Trophoblast cell (in vitro differentiated cells and primary cell): ENCODE results near the gene PRPF4.
A peak's percentile ranks its signal among the peaks of the same experiment; 100 is the strongest.

Experiments used
- DNase-seq, 2 donors: peaks; one replicate each; pipeline ENCODE4 v3.0.0-alpha.2; 2016
- H2AFZ ChIP-seq: 2 replicates; pipeline ENCODE4 v1.6.1; 2013; ENCODE audit warnings: low read length, moderate library complexity, mild to moderate bottlenecking; ENCODE audit not compliant: insufficient read depth, poor library complexity
- H2AK5ac ChIP-seq: 2 replicates; pipeline ENCODE4 v1.6.1; 2013; ENCODE audit warnings: mild to moderate bottlenecking, low read length
- H2BK120ac ChIP-seq: 2 replicates; pipeline ENCODE4 v1.6.1; 2013; ENCODE audit warnings: low read length, mild to moderate bottlenecking, moderate library complexity; ENCODE audit not compliant: insufficient read depth, poor library complexity
- H2BK12ac ChIP-seq: 2 replicates; pipeline ENCODE4 v1.6.1; 2013; ENCODE audit warnings: mild to moderate bottlenecking, low read length, moderate library complexity
- H2BK5ac ChIP-seq: 2 replicates; pipeline ENCODE4 v1.6.1; 2013; ENCODE audit warnings: low read length, low read depth, moderate library complexity, mild to moderate bottlenecking; ENCODE audit not compliant: poor library complexity
- H3K14ac ChIP-seq: 2 replicates; pipeline ENCODE4 v1.6.1; 2013; ENCODE audit warnings: mild to moderate bottlenecking, low read length
- H3K18ac ChIP-seq: 2 replicates; pipeline ENCODE4 v1.6.1; 2013; ENCODE audit warnings: mild to moderate bottlenecking, low read length
- H3K23ac ChIP-seq: 2 replicates; pipeline ENCODE4 v1.6.1; 2013; ENCODE audit warnings: low read length
- H3K27ac ChIP-seq: 2 replicates; pipeline ENCODE4 v1.5.1; 2013; ENCODE audit warnings: low read depth, mild to moderate bottlenecking, inconsistent platforms, low read length, moderate library complexity
- H3K27me3 ChIP-seq: 2 replicates; pipeline ENCODE4 v1.6.1; 2013; ENCODE audit warnings: inconsistent platforms, mild to moderate bottlenecking, low read length, moderate library complexity; ENCODE audit not compliant: insufficient read depth
- H3K36me3 ChIP-seq, 2 experiments: 1 replicate in 1 of 2; 2 replicates in 1 of 2; pipeline ENCODE4 v1.6.1; 2013; ENCODE audit warnings: low read length in 2 of 2, mild to moderate bottlenecking in 2 of 2, moderate library complexity in 1 of 2; ENCODE audit not compliant: insufficient read depth in 2 of 2, control insufficient read depth in 1 of 2
- H3K4ac ChIP-seq: 2 replicates; pipeline ENCODE4 v1.6.1; 2013; ENCODE audit warnings: low read depth, mild to moderate bottlenecking, low read length, moderate library complexity
- H3K4me1 ChIP-seq, 2 experiments: 1 replicate in 1 of 2; 2 replicates in 1 of 2; pipeline ENCODE4 v1.6.1; 2013; ENCODE audit warnings: low read length in 2 of 2, mild to moderate bottlenecking in 2 of 2, moderate library complexity in 1 of 2; ENCODE audit not compliant: insufficient read depth in 2 of 2, control insufficient read depth in 1 of 2
- H3K4me2 ChIP-seq: 2 replicates; pipeline ENCODE4 v1.6.1; 2013; ENCODE audit warnings: inconsistent platforms, mild to moderate bottlenecking, low read length, moderate library complexity
- H3K4me3 ChIP-seq: 2 replicates; pipeline ENCODE4 v1.5.1; 2013; ENCODE audit warnings: mild to moderate bottlenecking, low read depth, low read length, inconsistent platforms
- H3K79me1 ChIP-seq: one replicate; pipeline ENCODE4 v1.6.1; 2013; ENCODE audit warnings: low read length
- H3K79me2 ChIP-seq: 2 replicates; pipeline ENCODE4 v1.6.1; 2013; ENCODE audit warnings: low read length, mild to moderate bottlenecking; ENCODE audit not compliant: control insufficient read depth, insufficient read depth, poor library complexity
- H3K9ac ChIP-seq: 2 replicates; pipeline ENCODE4 v1.6.1; 2013; ENCODE audit warnings: mild to moderate bottlenecking, low read length
- H3K9me3 ChIP-seq: 2 replicates; pipeline ENCODE4 v1.6.1; 2013; ENCODE audit warnings: low read depth, mild to moderate bottlenecking, control low read depth, inconsistent platforms, low read length; ENCODE audit not compliant: insufficient read depth
- H4K12ac ChIP-seq: 2 replicates; pipeline ENCODE4 v1.6.1; 2013; ENCODE audit warnings: low read depth, mild to moderate bottlenecking, low read length, moderate library complexity
- H4K8ac ChIP-seq: 2 replicates; pipeline ENCODE4 v1.6.1; 2013; ENCODE audit warnings: low read depth, mild to moderate bottlenecking, low read length, moderate library complexity
- H4K91ac ChIP-seq: one replicate; pipeline ENCODE4 v1.6.1; 2013; ENCODE audit warnings: low read depth, mild to moderate bottlenecking, low read length, moderate library complexity
- WGBS: extraction: QIAGEN DNeasy Blood & Tissue Kit; methylation state at CpG from one replicate; pipeline ENCODE4 v1.1.7; 2013; ENCODE audit warnings: missing lambda C conversion rate; ENCODE audit not compliant: insufficient read length, insufficient coverage; ENCODE audit errors: extremely low coverage; 5-methylcytosine and 5-hydroxymethylcytosine counted together

PRPF4 gene

DNA sequence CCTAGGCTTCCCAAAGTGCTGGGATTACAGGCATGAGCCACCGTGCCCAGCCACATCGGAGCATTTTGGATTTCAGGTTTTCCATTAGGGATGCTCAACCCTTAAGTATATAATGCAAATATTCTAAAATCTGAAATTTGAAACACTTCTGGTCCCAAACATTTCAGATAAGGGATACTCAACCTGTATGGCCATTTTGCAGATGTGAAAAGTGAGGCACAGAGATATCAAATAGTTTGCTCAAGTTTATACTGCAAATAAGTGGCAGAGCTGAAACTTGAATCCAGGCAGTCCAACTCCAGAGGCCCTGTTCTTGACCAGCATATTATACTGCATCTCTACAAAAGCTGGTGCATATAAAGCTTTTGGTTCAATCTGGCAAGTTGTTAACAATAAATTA is 62.3 kb downstream of the PRPF4 start:
- Histone ChIP-seq H3K36me3 (no peaks in the 10 kb centered on the region), H3K9me3 (no peaks in the 10 kb centered on the region), H3K4me2 (no peak overlapping the region), H2AK5ac (no peak overlapping the region), H3K27ac (no peak overlapping the region), H4K91ac (no peak overlapping the region), H3K18ac (no peak overlapping the region), H2BK12ac (no peak overlapping the region), H2BK120ac (no peak overlapping the region), H3K79me2 (no peaks in the 10 kb centered on the region), H4K8ac (no peak overlapping the region), H3K23ac (no peak overlapping the region), H2AFZ (no peak overlapping the region), H4K12ac (no peak overlapping the region), H3K79me1 (no peaks in the 10 kb centered on the region), H2BK5ac (no peak overlapping the region), H3K4me1 (no peaks in the 10 kb centered on the region), H3K4me3 (no peak overlapping the region), H3K4ac (no peak overlapping the region), H3K27me3 (no peaks in the 10 kb centered on the region), H3K14ac (no peak overlapping the region), H3K9ac (no peak overlapping the region)
- DNase-seq: no peak
- WGBS: no CpG with 5 or more reads among the region's 2 CpGs

- no peaks in the 10 kb centered on the region for H3K79me2 ChIP-seq
- no CpG with 5 or more reads among the region's 46 CpGs for WGBS
- H3K79me1 ChIP-seq: no peaks in the 10 kb centered on the region
- H3K36me3 ChIP-seq: no peaks in the 10 kb centered on the region
- no peak within 1 kb of the TSS for H3K23ac ChIP-seq
- H4K91ac ChIP-seq: peak within 1 kb of the TSS; percentile 30
- peak within 1 kb of the TSS; percentile 84 for H2AFZ ChIP-seq
- peak; percentile 80 to 89 for DNase-seq
- H2BK12ac ChIP-seq: no peak within 1 kb of the TSS
- H3K9me3 ChIP-seq: no peaks in the 10 kb centered on the region
- no peak within 1 kb of the TSS for H2AK5ac ChIP-seq
- H3K14ac ChIP-seq: no peak within 1 kb of the TSS
- peak within 1 kb of the TSS; percentile 78 for H3K4me2 ChIP-seq
- no peak within 1 kb of the TSS for H4K12ac ChIP-seq
- peak within 1 kb of the TSS; percentile 40 for H3K18ac ChIP-seq
- H4K8ac ChIP-seq: peak within 1 kb of the TSS; percentile 81
- no peaks in the 10 kb centered on the region for H3K4me1 ChIP-seq
- no peaks in the 10 kb centered on the region for H3K27me3 ChIP-seq
- no peak within 1 kb of the TSS for H3K27ac ChIP-seq
- no peak within 1 kb of the TSS for H3K4ac ChIP-seq
- no peak within 1 kb of the TSS for H2BK120ac ChIP-seq
- H3K4me3 ChIP-seq: peak within 1 kb of the TSS; percentile 82
- H3K9ac ChIP-seq: peak within 1 kb of the TSS; percentile 71
- no peak within 1 kb of the TSS for H2BK5ac ChIP-seq
These were observed 64.7 kb downstream of the PRPF4 start, which contains the start of gene WDR31 for GRCh38 chr9:113340011-113340699. TSS of gene WDR31 (minus strand) at chr9:113340275. CDS start at chr9:113332022, 8,253 bp downstream.

DNA sequence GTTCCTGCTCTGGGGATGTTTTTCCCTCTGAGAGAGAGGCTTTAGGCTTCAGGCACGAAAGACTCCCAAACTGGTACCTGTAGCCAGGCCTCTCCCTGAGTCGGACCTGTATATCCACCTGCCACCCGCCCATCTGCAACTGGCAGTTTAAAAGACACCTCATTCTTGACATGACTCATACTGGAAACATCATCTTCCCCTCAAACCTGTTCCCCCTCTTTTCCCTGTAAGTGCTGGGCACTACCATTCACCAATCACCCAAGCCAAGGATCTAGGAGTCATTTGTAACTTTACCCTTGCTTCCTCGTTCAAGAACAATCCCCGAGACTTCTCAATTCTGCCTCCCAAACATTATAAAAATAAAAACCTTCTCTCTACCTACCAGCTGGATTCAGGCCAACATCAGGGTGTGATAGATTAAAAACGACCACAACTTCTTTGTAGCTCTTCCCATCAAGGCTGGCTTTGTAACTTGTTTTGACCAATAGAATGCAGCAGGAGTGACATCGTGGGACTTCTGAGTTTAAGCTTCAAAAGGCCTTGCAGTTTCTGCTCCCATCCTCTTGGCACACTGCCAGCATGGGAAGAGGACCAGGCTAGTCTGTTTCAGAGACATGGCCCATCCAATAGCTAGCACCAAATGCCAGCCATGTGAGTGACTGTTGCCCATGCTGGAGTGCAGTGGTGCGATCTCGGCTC is 66.4 kb downstream of the PRPF4 start:
- Histone ChIP-seq H2AFZ (no peak overlapping the region), H2BK12ac (no peak overlapping the region), H2AK5ac (no peak overlapping the region), H2BK120ac (no peak overlapping the region), H3K9me3 (no peaks in the 10 kb centered on the region), H4K12ac (no peak overlapping the region), H3K23ac (no peak overlapping the region), H4K8ac (no peak overlapping the region), H3K18ac (no peak overlapping the region), H3K14ac (no peak overlapping the region), H3K79me2 (no peaks in the 10 kb centered on the region), H4K91ac (no peak overlapping the region), H3K4me1 (no peaks in the 10 kb centered on the region), H3K27ac (no peak overlapping the region), H3K79me1 (no peaks in the 10 kb centered on the region), H3K4ac (no peak overlapping the region), H2BK5ac (no peak overlapping the region), H3K4me3 (no peak overlapping the region), H3K4me2 (no peak overlapping the region), H3K36me3 (no peaks in the 10 kb centered on the region), H3K9ac (no peak overlapping the region), H3K27me3 (no peaks in the 10 kb centered on the region)
- no peak for DNase-seq
- 100% methylated on average over 2 of the region's 9 CpGs for WGBS
